SU-DHL-6 (cell line): Measurements from ENCODE around the gene CUEDC1.

Experiments used
- H2AFZ ChIP-seq: fragments of 200-600 bp; sonication (generic); 2 replicates; pipeline ENCODE4 v1.6.1; 2014; ENCODE audit warnings: low read depth, mild to moderate bottlenecking, moderate library complexity, mixed read lengths, antibody characterized with exemption, low read length; ENCODE audit not compliant: severe bottlenecking
- H3F3A ChIP-seq: fragments of 200-600 bp; shearing (Covaris generic); 2 replicates; pipeline ENCODE4 v1.6.0; 2016; ENCODE audit warnings: antibody characterized with exemption, mild to moderate bottlenecking; ENCODE audit not compliant: insufficient read depth
- H3K27ac ChIP-seq: fragments of 200-600 bp; sonication (generic); 2 replicates; pipeline ENCODE4 v1.5.1; 2016; ENCODE audit warnings: low read depth, mild to moderate bottlenecking, low read length, moderate library complexity, mixed read lengths
- H3K27me3 ChIP-seq: fragments of 200-600 bp; sonication (generic), shearing (Covaris generic); 2 replicates; pipeline ENCODE4 v1.6.0; 2014; ENCODE audit warnings: mild to moderate bottlenecking, low read length
- H3K36me3 ChIP-seq: fragments of 200-600 bp; sonication (generic); 2 replicates; pipeline ENCODE4 v1.6.1; 2014; ENCODE audit warnings: mild to moderate bottlenecking, low read length, mixed read lengths
- H3K4me2 ChIP-seq: fragments of 300-600, 200-600 bp; shearing (Covaris generic), sonication (generic); 2 replicates; pipeline ENCODE4 v1.6.0; 2014; ENCODE audit warnings: low read length, low read depth, mild to moderate bottlenecking; ENCODE audit not compliant: poor library complexity, severe bottlenecking
- H3K4me3 ChIP-seq: fragments of 200-600 bp; sonication (generic); 2 replicates; pipeline ENCODE4 v1.5.1; 2014; ENCODE audit warnings: antibody characterized with exemption, low read length, mild to moderate bottlenecking, mixed read lengths; ENCODE audit not compliant: insufficient read depth, poor library complexity, severe bottlenecking
- H3K79me2 ChIP-seq: fragments of 200-600 bp; sonication (generic); 2 replicates; pipeline ENCODE4 v1.6.1; 2014; ENCODE audit warnings: mild to moderate bottlenecking, low read length, moderate library complexity; ENCODE audit not compliant: insufficient read depth
- H3K9ac ChIP-seq: fragments of 200-600 bp; sonication (generic); 2 replicates; pipeline ENCODE4 v1.7.0; 2014; ENCODE audit warnings: mild to moderate bottlenecking, low read length
- H3K9me2 ChIP-seq: fragments of 200-600 bp; sonication (generic); replicated peaks from 2 replicates; pipeline ENCODE4 v1.6.1; 2014; ENCODE audit warnings: low read length; ENCODE audit not compliant: insufficient read depth
- H3K9me3 ChIP-seq: fragments of 200-600 bp; sonication (generic); 2 replicates; pipeline ENCODE4 v1.6.1; 2014; ENCODE audit warnings: low read length, mixed read lengths; ENCODE audit not compliant: insufficient read depth
- H4K20me1 ChIP-seq: fragments of 200-600 bp; sonication (generic); 2 replicates; pipeline ENCODE4 v1.6.1; 2014; ENCODE audit warnings: low read depth, mild to moderate bottlenecking, antibody characterized with exemption, low read length, moderate library complexity, mixed read lengths
- CTCF ChIP-seq: fragments of 200-600 bp; sonication (generic); IDR thresholded peaks from one replicate; pipeline ENCODE4 v1.5.1; 2017; ENCODE audit warnings: antibody characterized with exemption, mild to moderate bottlenecking, low read length, moderate library complexity; ENCODE audit not compliant: insufficient read depth, poor library complexity, severe bottlenecking
- EZH2phosphoT487 ChIP-seq: fragments of 200-600 bp; sonication (generic), shearing (Covaris generic); conservative IDR thresholded peaks from 2 replicates; pipeline ENCODE4 v1.6.1; 2018; ENCODE audit warnings: mild to moderate bottlenecking, antibody characterized with exemption, low read length, moderate library complexity, mixed read lengths

The CUEDC1 gene

GRCh38 chr17:57871863-57872262, 83.3 kb downstream of the CUEDC1 start:
- Histone ChIP-seq H3K4me2 (no peak overlapping the region), H3K27me3 (no peaks in the 10 kb centered on the region), H3K9me2 (no peaks in the 10 kb centered on the region), H3K79me2 (no peaks in the 10 kb centered on the region), H3F3A (no peaks in the 10 kb centered on the region), H3K9me3 (no peaks in the 10 kb centered on the region), H3K9ac (no peak overlapping the region), H2AFZ (no peak overlapping the region), H3K27ac (no peak overlapping the region), H4K20me1 (no peaks in the 10 kb centered on the region), H3K36me3 (no peaks in the 10 kb centered on the region), H3K4me3 (no peak overlapping the region)
- no peak for TF ChIP-seq EZH2phosphoT487
- no peak for TF ChIP-seq CTCF

- H3K27me3 ChIP-seq = no peaks in the 10 kb centered on the region
- H3K36me3 ChIP-seq = no peaks in the 10 kb centered on the region
- H3K4me2 ChIP-seq = no peak overlapping the region
- H3K9me2 ChIP-seq = no peaks in the 10 kb centered on the region
- no peak overlapping the region for H3K9ac ChIP-seq
- no peak overlapping the region for H2AFZ ChIP-seq
- no peak for TF ChIP-seq CTCF
- no peak for TF ChIP-seq EZH2phosphoT487
- H3K27ac ChIP-seq = no peak overlapping the region
- H3K9me3 ChIP-seq = no peaks in the 10 kb centered on the region
- no peak overlapping the region for H3K4me3 ChIP-seq
- H3F3A ChIP-seq = no peaks in the 10 kb centered on the region
- H3K79me2 ChIP-seq = no peaks in the 10 kb centered on the region
- no peaks in the 10 kb centered on the region for H4K20me1 ChIP-seq
Measured at GRCh38 chr17:57871155-57871554, 84.1 kb downstream of the CUEDC1 start.

- no peaks in the 10 kb centered on the region for H3K9me2 ChIP-seq
- no peaks in the 10 kb centered on the region for H3K27me3 ChIP-seq
- no peak overlapping the region for H2AFZ ChIP-seq
- H4K20me1 ChIP-seq = no peaks in the 10 kb centered on the region
- no peak overlapping the region for H3K27ac ChIP-seq
- TF ChIP-seq EZH2phosphoT487 (no peak), CTCF (no peak)
- H3F3A ChIP-seq = no peaks in the 10 kb centered on the region
- H3K9me3 ChIP-seq = no peaks in the 10 kb centered on the region
- H3K4me2 ChIP-seq = no peak overlapping the region
- no peaks in the 10 kb centered on the region for H3K36me3 ChIP-seq
- H3K79me2 ChIP-seq = no peaks in the 10 kb centered on the region
- no peak overlapping the region for H3K9ac ChIP-seq
- no peak overlapping the region for H3K4me3 ChIP-seq
Measured at GRCh38 chr17:57870283-57870635, 85.0 kb downstream of the CUEDC1 start.
